SU-DHL-6 (cell line): Measurements from ENCODE around the gene CC2D1B.
"Not testable (repeated sequence)": the region's sequence is repeated elsewhere in the genome, so short reads cannot be mapped to it uniquely, and the experiment has no call there.

Experiments used
- H2AFZ ChIP-seq: fragments of 200-600 bp; sonication (generic); 2 replicates; pipeline ENCODE4 v1.6.1; 2014; ENCODE audit warnings: low read depth, mild to moderate bottlenecking, moderate library complexity, mixed read lengths, antibody characterized with exemption, low read length; ENCODE audit not compliant: severe bottlenecking
- H3F3A ChIP-seq: fragments of 200-600 bp; shearing (Covaris generic); 2 replicates; pipeline ENCODE4 v1.6.0; 2016; ENCODE audit warnings: antibody characterized with exemption, mild to moderate bottlenecking; ENCODE audit not compliant: insufficient read depth
- H3K27ac ChIP-seq: fragments of 200-600 bp; sonication (generic); 2 replicates; pipeline ENCODE4 v1.5.1; 2016; ENCODE audit warnings: low read depth, mild to moderate bottlenecking, low read length, moderate library complexity, mixed read lengths
- H3K27me3 ChIP-seq: fragments of 200-600 bp; sonication (generic), shearing (Covaris generic); 2 replicates; pipeline ENCODE4 v1.6.0; 2014; ENCODE audit warnings: mild to moderate bottlenecking, low read length
- H3K36me3 ChIP-seq: fragments of 200-600 bp; sonication (generic); 2 replicates; pipeline ENCODE4 v1.6.1; 2014; ENCODE audit warnings: mild to moderate bottlenecking, low read length, mixed read lengths
- H3K4me2 ChIP-seq: fragments of 300-600, 200-600 bp; shearing (Covaris generic), sonication (generic); 2 replicates; pipeline ENCODE4 v1.6.0; 2014; ENCODE audit warnings: low read length, low read depth, mild to moderate bottlenecking; ENCODE audit not compliant: poor library complexity, severe bottlenecking
- H3K4me3 ChIP-seq: fragments of 200-600 bp; sonication (generic); 2 replicates; pipeline ENCODE4 v1.5.1; 2014; ENCODE audit warnings: antibody characterized with exemption, low read length, mild to moderate bottlenecking, mixed read lengths; ENCODE audit not compliant: insufficient read depth, poor library complexity, severe bottlenecking
- H3K79me2 ChIP-seq: fragments of 200-600 bp; sonication (generic); 2 replicates; pipeline ENCODE4 v1.6.1; 2014; ENCODE audit warnings: mild to moderate bottlenecking, low read length, moderate library complexity; ENCODE audit not compliant: insufficient read depth
- H3K9ac ChIP-seq: fragments of 200-600 bp; sonication (generic); 2 replicates; pipeline ENCODE4 v1.7.0; 2014; ENCODE audit warnings: mild to moderate bottlenecking, low read length
- H3K9me2 ChIP-seq: fragments of 200-600 bp; sonication (generic); replicated peaks from 2 replicates; pipeline ENCODE4 v1.6.1; 2014; ENCODE audit warnings: low read length; ENCODE audit not compliant: insufficient read depth
- H3K9me3 ChIP-seq: fragments of 200-600 bp; sonication (generic); 2 replicates; pipeline ENCODE4 v1.6.1; 2014; ENCODE audit warnings: low read length, mixed read lengths; ENCODE audit not compliant: insufficient read depth
- H4K20me1 ChIP-seq: fragments of 200-600 bp; sonication (generic); 2 replicates; pipeline ENCODE4 v1.6.1; 2014; ENCODE audit warnings: low read depth, mild to moderate bottlenecking, antibody characterized with exemption, low read length, moderate library complexity, mixed read lengths
- CTCF ChIP-seq: fragments of 200-600 bp; sonication (generic); IDR thresholded peaks from one replicate; pipeline ENCODE4 v1.5.1; 2017; ENCODE audit warnings: antibody characterized with exemption, mild to moderate bottlenecking, low read length, moderate library complexity; ENCODE audit not compliant: insufficient read depth, poor library complexity, severe bottlenecking
- EZH2phosphoT487 ChIP-seq: fragments of 200-600 bp; sonication (generic), shearing (Covaris generic); conservative IDR thresholded peaks from 2 replicates; pipeline ENCODE4 v1.6.1; 2018; ENCODE audit warnings: mild to moderate bottlenecking, antibody characterized with exemption, low read length, moderate library complexity, mixed read lengths

Gene CC2D1B

GRCh38 chr1:52393174-52393573 is 27.2 kb upstream of the CC2D1B start:
- Histone ChIP-seq H3K36me3 (peaks cover 40% of the 10 kb centered on the region), H3K9me3 (no peaks in the 10 kb centered on the region), H3K4me2 (no peak overlapping the region), H3K9me2 (no peaks in the 10 kb centered on the region), H3K4me3 (no peak overlapping the region), H3F3A (no peaks in the 10 kb centered on the region), H2AFZ (no peak overlapping the region), H4K20me1 (0 out of 2 replicates have a peak, but pooled peaks cover 3% of the 10 kb centered on the region), H3K79me2 (peaks cover 7% of the 10 kb centered on the region; the same call in 1 of the 2 replicates), H3K9ac (no peak overlapping the region), H3K27ac (no peak overlapping the region), H3K27me3 (no peaks in the 10 kb centered on the region)
- no peak for TF ChIP-seq EZH2phosphoT487
- no peak for TF ChIP-seq CTCF

- H3K9me3 ChIP-seq, result no peaks in the 10 kb centered on the region
- no peaks in the 10 kb centered on the region for H3K9me2 ChIP-seq
- no peak overlapping the region for H2AFZ ChIP-seq
- peaks cover 38% of the 10 kb centered on the region for H3K36me3 ChIP-seq
- no peaks in the 10 kb centered on the region for H3K27me3 ChIP-seq
- no peak overlapping the region for H3K4me3 ChIP-seq
- H3K79me2 ChIP-seq, result no peaks in the 10 kb centered on the region; the same call in 1 of the 2 replicates
- H3K4me2 ChIP-seq, result no peak overlapping the region
- no peak overlapping the region for H3K9ac ChIP-seq
- no peaks in the 10 kb centered on the region for H4K20me1 ChIP-seq
- H3F3A ChIP-seq, result no peaks in the 10 kb centered on the region
- H3K27ac ChIP-seq, result no peak overlapping the region
- TF ChIP-seq EZH2phosphoT487, result no peak
- no peak for TF ChIP-seq CTCF
Measured at GRCh38 chr1:52386458-52386857, 20.5 kb upstream of the CC2D1B start.

GRCh38 chr1:52385376-52385775 is 19.4 kb upstream of the CC2D1B start:
- Histone ChIP-seq H3K9me2 (no peaks in the 10 kb centered on the region), H3F3A (no peaks in the 10 kb centered on the region), H3K4me3 (no peak overlapping the region), H3K4me2 (no peak overlapping the region), H3K9me3 (no peaks in the 10 kb centered on the region), H4K20me1 (no peaks in the 10 kb centered on the region), H2AFZ (no peak overlapping the region), H3K9ac (no peak overlapping the region), H3K27me3 (no peaks in the 10 kb centered on the region), H3K36me3 (peaks cover 46% of the 10 kb centered on the region), H3K27ac (no peak overlapping the region), H3K79me2 (no peaks in the 10 kb centered on the region; the same call in 1 of the 2 replicates)
- TF ChIP-seq CTCF, result no peak
- TF ChIP-seq EZH2phosphoT487, result no peak

- not testable (repeated sequence) for H3K4me3 ChIP-seq, H3K27ac ChIP-seq, H3K4me2 ChIP-seq, H3K9me3 ChIP-seq, H3K9me2 ChIP-seq, H3K9ac ChIP-seq, H4K20me1 ChIP-seq, H3K27me3 ChIP-seq, H2AFZ ChIP-seq, H3K79me2 ChIP-seq
- Histone ChIP-seq H3K36me3 (peaks cover 27% of the 10 kb centered on the region), H3F3A (peaks cover 16% of the 10 kb centered on the region)
Measured at GRCh38 chr1:52369851-52370250, 3.8 kb upstream of the CC2D1B start.
